ENCODE data around the gene SELP. TPM values are rescaled to one million over a fixed set of nuclear protein-coding genes. Genes with fewer than 3 reads are reported as not detected.

The SELP gene
- total and polyA plus RNA-seq, 4 donors: 9.3 to 13.0 (median 11.7) TPM

DNA sequence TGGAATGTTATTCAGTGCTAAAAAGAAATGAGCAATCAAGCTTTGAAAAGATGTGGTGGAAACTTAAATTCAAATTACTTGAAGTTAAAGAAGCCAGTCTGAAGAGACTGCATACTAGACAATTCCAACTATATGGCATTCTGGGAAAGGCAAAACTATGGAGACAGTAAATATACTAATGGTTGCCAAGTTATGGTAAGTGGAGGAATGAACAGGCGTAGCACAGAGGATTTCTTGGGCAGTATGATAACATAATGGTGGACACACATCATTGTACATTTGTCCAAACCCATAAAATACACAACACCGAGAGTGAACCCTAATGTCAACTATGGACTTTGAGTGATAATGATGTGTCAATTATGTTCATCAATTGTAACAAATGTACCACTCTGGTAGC is 21.1 kb upstream of the SELP start:
- H3K4me3 ChIP-seq: no peak overlapping the region
- no peak for TF ChIP-seq CTCF (IDR thresholded peaks at IDR 0.05; ENCODE audit: control extremely low read depth, extremely low read depth)
- peaks cover 0 to 1% (median 0%) of the 10 kb centered on the region in 5 donors for H3K4me1 ChIP-seq (ENCODE audit: control insufficient read depth in 5 of 5, insufficient read depth in 5 of 5, low read length in 5 of 5)
- ATAC-seq (ENCODE audit: insufficient read depth, low FRiP score): no peak
- H3K27ac ChIP-seq (ENCODE audit: low read depth in 1 of 2, low read length in 1 of 2): no peak overlapping the region
- DNase-seq: no peak
- H3K9ac ChIP-seq (ENCODE audit: insufficient read depth in 1 of 2, low read length in 2 of 2): no peak overlapping the region
- no peaks in the 10 kb centered on the region for H3K27me3 ChIP-seq (ENCODE audit: control insufficient read depth in 3 of 3, insufficient read depth in 3 of 3, low read length in 2 of 3)
- 81 to 95% methylated on average over 2 of the region's 2 CpGs for WGBS, 2 donors
- no peaks in the 10 kb centered on the region for H3K36me3 ChIP-seq (ENCODE audit: control insufficient read depth in 4 of 4, insufficient read depth in 4 of 4, low read length in 4 of 4)
- H3K9me3 ChIP-seq (ENCODE audit: control insufficient read depth in 4 of 4, insufficient read depth in 3 of 4, low read length in 3 of 4): peaks cover 0 to 1% (median 0%) of the 10 kb centered on the region in 4 donors

- H3K4me1 ChIP-seq (ENCODE audit: control insufficient read depth in 5 of 5, insufficient read depth in 5 of 5, low read length in 5 of 5): peaks cover 0 to 1% (median 0%) of the 10 kb centered on the region in 5 donors
- no peak overlapping the region for H3K27ac ChIP-seq (ENCODE audit: low read depth in 1 of 2, low read length in 1 of 2)
- no peak for DNase-seq
- H3K9ac ChIP-seq (ENCODE audit: insufficient read depth in 1 of 2, low read length in 2 of 2): no peak overlapping the region
- no peaks in the 10 kb centered on the region for H3K9me3 ChIP-seq (ENCODE audit: control insufficient read depth in 4 of 4, insufficient read depth in 3 of 4, low read length in 3 of 4)
- no peak for ATAC-seq (ENCODE audit: insufficient read depth, low FRiP score)
- WGBS, 2 donors: 43 to 60% methylated on average over 4 of the region's 4 CpGs
- H3K27me3 ChIP-seq (ENCODE audit: control insufficient read depth in 3 of 3, insufficient read depth in 3 of 3, low read length in 2 of 3): no peaks in the 10 kb centered on the region
- H3K36me3 ChIP-seq (ENCODE audit: control insufficient read depth in 4 of 4, insufficient read depth in 4 of 4, low read length in 4 of 4): no peaks in the 10 kb centered on the region
- H3K4me3 ChIP-seq: no peak overlapping the region
- no peak for TF ChIP-seq CTCF (IDR thresholded peaks at IDR 0.05; ENCODE audit: control extremely low read depth, extremely low read depth)
These were observed 20.6 kb upstream of the SELP start for GRCh38 chr1:169650551-169650950.

- Histone ChIP-seq H3K27me3 (ENCODE audit: control insufficient read depth in 3 of 3, insufficient read depth in 3 of 3, low read length in 2 of 3) (no peaks in the 10 kb centered on the region), H3K9me3 (ENCODE audit: control insufficient read depth in 4 of 4, insufficient read depth in 3 of 4, low read length in 3 of 4) (no peaks in the 10 kb centered on the region), H3K36me3 (ENCODE audit: control insufficient read depth in 4 of 4, insufficient read depth in 4 of 4, low read length in 4 of 4) (no peaks in the 10 kb centered on the region), H3K9ac (ENCODE audit: insufficient read depth in 1 of 2, low read length in 2 of 2) (no peak overlapping the region), H3K4me1 (ENCODE audit: control insufficient read depth in 5 of 5, insufficient read depth in 5 of 5, low read length in 5 of 5) (no peaks in the 10 kb centered on the region), H3K27ac (ENCODE audit: low read depth in 1 of 2, low read length in 1 of 2) (no peak overlapping the region), H3K4me3 (no peak overlapping the region)
- TF ChIP-seq CTCF (IDR thresholded peaks at IDR 0.05; ENCODE audit: control extremely low read depth, extremely low read depth): no peak
- ATAC-seq (ENCODE audit: insufficient read depth, low FRiP score): no peak
- 39 to 61% methylated on average over 1 of the region's 1 CpG for WGBS, 2 donors
- no peak for DNase-seq
These were observed 18.8 kb upstream of the SELP start for GRCh38 chr1:169648709-169649108.

- ATAC-seq (ENCODE audit: insufficient read depth, low FRiP score): no peak
- 78 to 96% methylated on average over 2 of the region's 2 CpGs for WGBS, 2 donors
- DNase-seq: no peak
- H3K9ac ChIP-seq (ENCODE audit: insufficient read depth in 1 of 2, low read length in 2 of 2): no peak overlapping the region
- TF ChIP-seq CTCF (IDR thresholded peaks at IDR 0.05; ENCODE audit: control extremely low read depth, extremely low read depth): no peak
- no peaks in the 10 kb centered on the region for H3K9me3 ChIP-seq (ENCODE audit: control insufficient read depth in 4 of 4, insufficient read depth in 3 of 4, low read length in 3 of 4)
- no peaks in the 10 kb centered on the region for H3K36me3 ChIP-seq (ENCODE audit: control insufficient read depth in 4 of 4, insufficient read depth in 4 of 4, low read length in 4 of 4)
- no peak overlapping the region for H3K4me3 ChIP-seq
- H3K27me3 ChIP-seq (ENCODE audit: control insufficient read depth in 3 of 3, insufficient read depth in 3 of 3, low read length in 2 of 3): no peaks in the 10 kb centered on the region
- no peak overlapping the region for H3K27ac ChIP-seq (ENCODE audit: low read depth in 1 of 2, low read length in 1 of 2)
- H3K4me1 ChIP-seq (ENCODE audit: control insufficient read depth in 5 of 5, insufficient read depth in 5 of 5, low read length in 5 of 5): no peaks in the 10 kb centered on the region
These were observed 18.3 kb upstream of the SELP start for GRCh38 chr1:169648187-169648586.

Measured in lung (tissue), 12 donors.